Activated CD8-positive, alpha-beta T cell treated with anti-CD3 and anti-CD28 coated beads, Interleukin-2, amount 10 ng/mL, durations not matched to agents 7 days and 5 days (primary cell): ENCODE results near the gene ITGB3. TPM values are rescaled to one million over a fixed set of nuclear protein-coding genes. Genes with fewer than 3 reads are reported as not detected.

ENCODE experiments used
- ATAC-seq: fragments of 150-1000 bp; cut with Tn5 transposase; one replicate; pipeline ENCODE4 v1.10.0; 2021; ENCODE audit warnings: moderate library complexity
- CTCF ChIA-PET: fragments of 350-600 bp; sonication (Branson Sonifier 250); formaldehyde crosslinking; loops from one replicate; lab custom pipeline; 2021; ENCODE audit warnings: antibody characterized with exemption; lab: Charles Lee
- POLR2A ChIA-PET: fragments of 350-600 bp; sonication (Branson Sonifier 250); formaldehyde crosslinking; loops from one replicate; lab custom pipeline; 2021; ENCODE audit warnings: antibody characterized with exemption; lab: Charles Lee
- DNase-seq: peaks from one replicate; pipeline ENCODE4 v3.0.0-alpha.2; 2020
- H3K27ac Mint-ChIP-seq: one replicate; pipeline ENCODE4 v1.8.0; 2021; ENCODE audit warnings: mild to moderate bottlenecking, mixed read lengths
- H3K27me3 Mint-ChIP-seq: one replicate; pipeline ENCODE4 v1.8.0; 2021; ENCODE audit warnings: low read depth, mixed read lengths
- H3K36me3 Mint-ChIP-seq: one replicate; pipeline ENCODE4 v1.8.0; 2021; ENCODE audit warnings: low read depth, mixed read lengths
- H3K4me1 Mint-ChIP-seq: one replicate; pipeline ENCODE4 v1.8.0; 2021; ENCODE audit warnings: low read depth, mixed read lengths
- H3K4me3 Mint-ChIP-seq: one replicate; pipeline ENCODE4 v1.8.0; 2021; ENCODE audit warnings: mild to moderate bottlenecking, mixed read lengths
- H3K9me3 Mint-ChIP-seq: one replicate; pipeline ENCODE4 v1.8.0; 2022; ENCODE audit warnings: mixed read lengths; ENCODE audit not compliant: insufficient read depth
- total RNA-seq, 2 experiments: library from RNA; stranded (reverse); gene quantifications; one replicate each; pipeline ENCODE4 v1.2.3, GENCODE V29; 2021

The ITGB3 gene
- total RNA-seq, 2 experiments from 2014 or later: 0.29 to 0.73 TPM

GRCh38 chr17:47235506-47235905 is 18.1 kb upstream of the ITGB3 start:
- DNase-seq (no peak), ATAC-seq (no peak)
- Mint-ChIP-seq H3K27ac (no peak overlapping the region), H3K4me1 (peaks cover 15% of the 10 kb centered on the region), H3K27me3 (peaks cover 10% of the 10 kb centered on the region), H3K4me3 (no peak overlapping the region), H3K36me3 (no peaks in the 10 kb centered on the region), H3K9me3 (no peaks in the 10 kb centered on the region)
- ChIA-PET POLR2A (no interaction called here), CTCF (no interaction called here)

GRCh38 chr17:47235923-47236322 is 17.7 kb upstream of the ITGB3 start:
- Mint-ChIP-seq H3K27me3 (peaks cover 7% of the 10 kb centered on the region), H3K4me3 (no peak overlapping the region), H3K27ac (no peak overlapping the region), H3K36me3 (no peaks in the 10 kb centered on the region), H3K4me1 (peaks cover 14% of the 10 kb centered on the region), H3K9me3 (no peaks in the 10 kb centered on the region)
- no peak for DNase-seq
- CTCF ChIA-PET: no interaction called here
- POLR2A ChIA-PET: no interaction called here
- ATAC-seq: no peak

GRCh38 chr17:47237841-47238240 is 15.8 kb upstream of the ITGB3 start:
- H3K4me1 Mint-ChIP-seq: peaks cover 14% of the 10 kb centered on the region
- DNase-seq (no peak), ATAC-seq (no peak)
- POLR2A ChIA-PET: no interaction called here
- no peak overlapping the region for H3K27ac Mint-ChIP-seq
- CTCF ChIA-PET: no interaction called here
- H3K9me3 Mint-ChIP-seq: no peaks in the 10 kb centered on the region
- no peak overlapping the region for H3K4me3 Mint-ChIP-seq
- peaks cover 8% of the 10 kb centered on the region for H3K27me3 Mint-ChIP-seq
- no peaks in the 10 kb centered on the region for H3K36me3 Mint-ChIP-seq

GRCh38 chr17:47238321-47239010 is 15.2 kb upstream of the ITGB3 start:
- DNase-seq (no peak), ATAC-seq (no peak)
- ChIA-PET POLR2A (no interaction called here), CTCF (no interaction called here)
- Mint-ChIP-seq H3K36me3 (no peaks in the 10 kb centered on the region), H3K4me1 (peaks cover 14% of the 10 kb centered on the region), H3K27ac (no peak overlapping the region), H3K4me3 (no peak overlapping the region), H3K27me3 (peaks cover 10% of the 10 kb centered on the region), H3K9me3 (no peaks in the 10 kb centered on the region)

GRCh38 chr17:47239619-47239966 is 14.0 kb upstream of the ITGB3 start:
- no peak for ATAC-seq
- CTCF ChIA-PET: no interaction called here
- H3K4me1 Mint-ChIP-seq: peaks cover 14% of the 10 kb centered on the region
- H3K4me3 Mint-ChIP-seq: no peak overlapping the region
- H3K27me3 Mint-ChIP-seq: peaks cover 11% of the 10 kb centered on the region
- no peaks in the 10 kb centered on the region for H3K36me3 Mint-ChIP-seq
- H3K27ac Mint-ChIP-seq: peak overlapping the region; percentile 6
- DNase-seq: no peak
- POLR2A ChIA-PET: no interaction called here
- H3K9me3 Mint-ChIP-seq: no peaks in the 10 kb centered on the region

GRCh38 chr17:47239967-47240651 is 13.5 kb upstream of the ITGB3 start:
- Mint-ChIP-seq H3K36me3 (no peaks in the 10 kb centered on the region), H3K4me3 (no peak overlapping the region), H3K27me3 (peaks cover 13% of the 10 kb centered on the region), H3K27ac (no peak overlapping the region), H3K9me3 (no peaks in the 10 kb centered on the region), H3K4me1 (peaks cover 14% of the 10 kb centered on the region)
- ChIA-PET CTCF (interaction anchor here (1.1 to 1.4 kb wide), 3 partner anchors 11 to 72 kb away, joined by 3 to 5 read pairs (median 5); no protein-coding TSS in a partner anchor), POLR2A (no interaction called here)
- DNase-seq (no peak), ATAC-seq (no peak)

GRCh38 chr17:47240806-47241205 is 12.8 kb upstream of the ITGB3 start:
- Mint-ChIP-seq H3K4me3 (no peak overlapping the region), H3K27me3 (peaks cover 17% of the 10 kb centered on the region), H3K27ac (no peak overlapping the region), H3K4me1 (peaks cover 14% of the 10 kb centered on the region), H3K9me3 (no peaks in the 10 kb centered on the region), H3K36me3 (no peaks in the 10 kb centered on the region)
- ATAC-seq: no peak
- ChIA-PET CTCF (interaction anchor here (1.1 to 1.4 kb wide), 3 partner anchors 11 to 72 kb away, joined by 3 to 5 read pairs (median 5); no protein-coding TSS in a partner anchor), POLR2A (no interaction called here)
- no peak for DNase-seq

- H3K9me3 Mint-ChIP-seq: no peaks in the 10 kb centered on the region
- H3K4me1 Mint-ChIP-seq: peaks cover 14% of the 10 kb centered on the region
- H3K36me3 Mint-ChIP-seq: no peaks in the 10 kb centered on the region
- no peak overlapping the region for H3K4me3 Mint-ChIP-seq
- ATAC-seq (no peak), DNase-seq (no peak)
- H3K27ac Mint-ChIP-seq: no peak overlapping the region
- peaks cover 29% of the 10 kb centered on the region for H3K27me3 Mint-ChIP-seq
- POLR2A ChIA-PET: no interaction called here
- CTCF ChIA-PET: interaction anchor here (1.5 kb wide), 1 partner anchor 9 kb away, joined by 5 read pairs; no protein-coding TSS in a partner anchor
These were observed 11.0 kb upstream of the ITGB3 start for GRCh38 chr17:47242648-47243047.

- Mint-ChIP-seq H3K36me3 (no peaks in the 10 kb centered on the region), H3K4me3 (no peak overlapping the region), H3K9me3 (no peaks in the 10 kb centered on the region), H3K27ac (no peak overlapping the region), H3K4me1 (peaks cover 14% of the 10 kb centered on the region), H3K27me3 (peaks cover 38% of the 10 kb centered on the region)
- DNase-seq (no peak), ATAC-seq (no peak)
- ChIA-PET CTCF (interaction anchor here (1.5 kb wide), 1 partner anchor 10 kb away, joined by 5 read pairs; no protein-coding TSS in a partner anchor), POLR2A (no interaction called here)
These were observed 9.7 kb upstream of the ITGB3 start for GRCh38 chr17:47243737-47244598.

- POLR2A ChIA-PET: no interaction called here
- no peak for ATAC-seq
- H3K9me3 Mint-ChIP-seq: no peaks in the 10 kb centered on the region
- H3K36me3 Mint-ChIP-seq: no peaks in the 10 kb centered on the region
- H3K4me3 Mint-ChIP-seq: no peak overlapping the region
- H3K27me3 Mint-ChIP-seq: peaks cover 40% of the 10 kb centered on the region
- CTCF ChIA-PET: interaction anchor here (1.0 kb wide), 1 partner anchor 16 kb away, joined by 3 read pairs; no protein-coding TSS in a partner anchor
- DNase-seq: no peak
- no peak overlapping the region for H3K27ac Mint-ChIP-seq
- peaks cover 9% of the 10 kb centered on the region for H3K4me1 Mint-ChIP-seq
These were observed 8.9 kb upstream of the ITGB3 start for GRCh38 chr17:47244697-47245096.

GRCh38 chr17:47246120-47246519 is 7.5 kb upstream of the ITGB3 start:
- Mint-ChIP-seq H3K27me3 (peaks cover 47% of the 10 kb centered on the region), H3K9me3 (no peaks in the 10 kb centered on the region), H3K4me3 (no peak overlapping the region), H3K27ac (no peak overlapping the region), H3K4me1 (no peaks in the 10 kb centered on the region), H3K36me3 (no peaks in the 10 kb centered on the region)
- CTCF ChIA-PET: interaction anchor here (1.5 kb wide), 1 partner anchor 17 kb away, joined by 4 read pairs; no protein-coding TSS in a partner anchor
- no peak for DNase-seq
- POLR2A ChIA-PET: no interaction called here
- no peak for ATAC-seq
